GM18951 (cell line): Measurements from ENCODE around the gene SPATA25.
A peak's percentile ranks its signal among the peaks of the same experiment; 100 is the strongest.

Source experiments
- POLR2A ChIP-seq: IDR thresholded peaks from 4 replicates; pipeline ENCODE4 v1.6.1; 2011; ENCODE audit warnings: mild to moderate bottlenecking; ENCODE audit not compliant: insufficient read length, insufficient read depth; ENCODE audit errors: extremely low read depth
- in situ Hi-C: fragments of 300-500 bp; cut with MboI; formaldehyde crosslinking; loops from one replicate; pipeline ENCODE4 v1.12.0; 2022; ENCODE audit warnings: low sequenced_read_pairs, mixed read lengths, inconsistent platforms; ENCODE audit not compliant: unreplicated experiment

Gene SPATA25

DNA sequence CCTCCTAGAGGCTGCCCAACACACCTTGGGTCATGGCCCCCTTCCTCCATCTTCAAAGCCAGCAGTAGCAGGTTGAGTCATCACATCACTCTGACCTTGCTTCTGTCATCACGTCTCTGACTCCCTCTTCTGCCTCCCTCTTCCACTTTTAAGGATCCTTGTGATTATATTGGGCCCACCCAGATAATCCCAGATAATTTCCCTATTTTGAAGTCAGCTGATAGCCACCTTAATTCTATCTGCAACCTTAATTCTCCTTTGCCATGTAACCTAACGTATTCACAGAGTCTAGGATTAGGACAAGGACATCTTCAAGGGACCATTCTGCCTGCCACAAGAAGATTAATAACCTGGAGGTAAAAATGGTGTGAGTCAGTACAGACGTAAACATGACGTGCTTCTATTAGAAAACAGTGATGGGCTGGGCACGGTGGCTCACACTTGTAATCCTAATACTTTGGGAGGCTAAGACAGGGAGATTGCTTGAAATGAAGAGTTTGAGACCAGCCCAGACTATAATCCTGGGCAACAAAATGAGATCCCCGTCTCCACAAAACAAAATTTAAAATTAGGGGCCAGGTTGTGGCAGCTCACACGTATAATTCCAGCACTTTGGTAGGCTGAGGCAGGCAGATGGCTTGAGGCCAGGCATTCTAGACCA, 26.7 kb downstream of the SPATA25 start:
- no peak for TF ChIP-seq POLR2A
- in situ Hi-C loops, result no loop called here

DNA sequence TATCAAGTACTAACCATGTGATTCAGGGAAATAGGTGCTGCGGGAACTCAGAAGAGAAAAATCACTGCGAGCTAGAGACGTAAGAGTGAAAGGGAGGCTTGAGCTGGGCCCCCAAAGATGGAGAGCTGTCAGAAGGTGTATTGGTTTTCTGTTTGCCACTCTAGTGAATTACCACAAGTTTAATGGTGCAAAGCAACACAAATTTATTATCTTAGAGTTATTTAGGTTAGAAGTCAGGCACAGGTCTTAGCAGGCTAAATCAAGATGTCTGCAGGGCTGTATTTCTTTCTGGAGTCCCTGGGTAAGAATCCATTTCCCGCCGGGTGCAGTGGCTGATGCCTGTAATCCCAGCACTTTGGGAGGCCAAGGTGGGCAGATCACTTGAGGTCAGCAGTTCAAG, 27.5 kb downstream of the SPATA25 start:
- in situ Hi-C loops, result no loop called here
- TF ChIP-seq POLR2A, result no peak

DNA sequence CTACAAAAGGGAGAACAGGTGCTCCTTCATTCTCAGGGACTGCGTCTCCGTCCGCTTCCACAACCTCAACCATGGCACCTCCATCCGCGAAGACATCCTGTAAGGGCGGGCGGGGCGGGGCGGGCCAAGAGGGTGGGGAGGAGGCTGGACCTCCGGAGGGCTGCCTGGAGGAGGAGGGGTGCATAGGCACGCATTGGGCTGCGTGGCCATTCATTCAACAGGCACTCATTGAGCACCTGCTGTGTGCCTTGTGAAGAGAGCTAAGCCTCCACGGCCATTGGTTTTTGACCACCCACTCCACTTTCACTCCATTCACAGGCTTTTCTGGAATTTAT, 29.6 kb downstream of the SPATA25 start:
- no peak for TF ChIP-seq POLR2A
- in situ Hi-C loops, result no loop called here

- peak; percentile 92 for TF ChIP-seq POLR2A
- in situ Hi-C loops, result no loop called here
Measured at GRCh38 chr20:45857114-45857881, 30.1 kb downstream of the SPATA25 start, which contains the start of the genes ACOT8 and ZSWIM3. ACOT8 (minus strand) TSS chr20:45857392; CDS start chr20:45857315, 77 bp downstream. ZSWIM3 (plus strand) TSS chr20:45857614; CDS start chr20:45857826, 212 bp downstream.

- no peak for TF ChIP-seq POLR2A
- in situ Hi-C loops, result no loop called here
Measured at GRCh38 chr20:45853484-45853883, 33.9 kb downstream of the SPATA25 start.

DNA sequence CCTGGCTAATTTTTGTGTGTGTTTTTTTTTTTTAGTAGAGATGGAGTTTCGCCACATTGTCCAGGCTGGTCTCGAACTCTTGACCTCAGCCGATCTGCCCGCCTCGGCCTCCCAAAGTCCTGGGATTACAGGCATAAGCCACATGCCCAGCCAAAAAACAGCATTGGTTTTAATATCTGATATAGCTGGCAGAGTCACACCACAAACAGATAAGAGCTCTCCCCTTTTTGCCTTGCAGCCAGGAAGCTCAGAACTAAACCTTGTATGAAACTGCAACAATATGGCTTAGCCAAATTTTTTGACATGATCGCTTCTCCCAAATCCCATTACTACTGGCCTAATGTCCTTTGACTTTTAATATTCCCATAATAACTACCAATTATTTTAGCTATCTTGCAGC, 35.1 kb downstream of the SPATA25 start:
- TF ChIP-seq POLR2A, result no peak
- in situ Hi-C loops, result no loop called here

DNA sequence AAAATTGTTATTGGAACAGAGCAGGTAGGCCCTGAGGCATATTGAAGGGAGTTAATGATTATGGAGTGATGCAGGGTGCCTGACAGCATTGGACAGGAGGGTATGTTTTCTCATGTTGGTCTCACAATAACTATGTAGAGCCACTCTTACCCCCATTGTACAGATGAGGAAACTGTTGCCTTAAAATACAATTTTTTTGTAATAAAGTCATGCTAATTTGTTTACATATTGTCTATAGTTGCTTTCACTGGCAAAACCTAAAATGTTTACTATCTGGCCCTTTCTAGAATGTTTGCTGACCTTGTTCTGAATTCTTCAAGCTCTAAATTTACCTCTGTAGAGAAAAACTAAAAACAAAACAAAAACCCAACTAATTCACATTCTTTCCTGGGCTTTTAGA, 35.9 kb downstream of the SPATA25 start:
- TF ChIP-seq POLR2A, result no peak
- in situ Hi-C loops, result no loop called here

DNA sequence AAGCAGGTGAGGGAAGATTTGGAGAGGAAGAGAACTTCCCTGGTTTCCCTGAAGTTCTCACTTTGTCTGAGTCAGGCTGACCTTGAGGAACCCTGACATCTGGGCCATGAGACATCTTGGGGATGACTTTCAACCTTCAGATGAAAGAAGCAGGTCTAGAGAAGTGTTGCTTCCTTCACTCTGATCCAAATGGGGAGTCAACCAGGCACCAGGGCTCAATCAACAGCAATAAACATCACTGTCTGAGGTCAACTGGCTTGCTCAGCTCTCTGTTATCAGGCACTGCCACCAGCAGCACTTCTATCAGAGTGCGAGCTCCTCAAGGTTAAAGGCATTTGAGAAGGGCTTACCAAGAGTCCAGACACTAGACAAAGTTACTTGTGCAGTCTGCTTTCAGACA, 36.5 kb downstream of the SPATA25 start:
- in situ Hi-C loops, result no loop called here

DNA sequence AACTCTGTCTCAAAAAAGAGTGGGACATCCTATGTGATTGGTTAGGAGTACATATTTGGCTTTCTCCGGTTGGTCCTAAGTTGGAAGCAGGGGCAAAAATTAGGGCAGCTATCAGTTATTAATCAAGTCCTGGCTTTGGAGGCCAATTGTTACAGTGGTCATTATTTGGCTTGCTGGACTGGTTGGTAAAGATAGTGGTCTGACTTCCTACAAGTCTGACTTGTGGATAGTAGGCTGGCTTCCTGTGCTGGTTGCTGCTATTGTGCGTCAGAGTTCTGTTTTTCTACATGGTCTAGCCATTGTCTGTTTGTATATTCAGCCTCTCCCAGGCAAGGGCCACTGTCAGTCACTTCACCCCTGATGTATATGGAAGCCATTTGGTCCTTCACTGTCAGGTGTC, 37.2 kb downstream of the SPATA25 start:
- in situ Hi-C loops, result no loop called here
- no peak for TF ChIP-seq POLR2A

More for the DNA sequence above, 36.5 kb downstream of the SPATA25 start:
- no peak for TF ChIP-seq POLR2A

DNA sequence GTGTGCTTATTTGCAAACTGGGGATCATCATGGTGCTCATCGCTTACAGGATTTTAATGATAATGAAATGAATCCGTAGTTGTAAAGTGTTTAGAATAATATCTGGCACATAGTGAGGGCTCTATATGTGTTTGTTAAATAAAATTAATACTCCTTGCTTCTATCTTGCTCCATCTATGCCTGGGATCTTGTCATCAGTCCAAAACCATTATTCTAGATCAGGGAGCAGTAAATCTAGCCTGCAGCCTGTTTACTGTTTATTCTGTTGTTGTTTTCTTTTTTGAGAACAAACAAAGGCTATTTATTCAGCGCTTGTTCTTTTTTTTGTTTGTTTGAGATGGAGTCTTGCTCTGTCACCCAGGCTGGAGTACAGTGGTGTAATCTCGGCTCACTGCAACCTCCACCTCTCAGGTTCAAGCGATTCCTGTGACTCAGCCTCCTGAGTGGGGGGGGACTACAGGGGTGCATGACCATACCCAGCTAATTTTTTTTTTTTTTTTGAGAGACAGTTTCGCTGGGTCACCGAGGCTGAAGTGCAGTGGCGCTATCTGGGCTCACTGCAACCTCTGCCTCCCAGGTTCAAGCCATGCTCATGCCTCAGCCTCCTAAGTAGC, 38.3 kb downstream of the SPATA25 start:
- in situ Hi-C loops, result no loop called here
- no peak for TF ChIP-seq POLR2A

- in situ Hi-C loops, result no loop called here
- no peak for TF ChIP-seq POLR2A
Measured at GRCh38 chr20:45848421-45848820, 39.0 kb downstream of the SPATA25 start.

DNA sequence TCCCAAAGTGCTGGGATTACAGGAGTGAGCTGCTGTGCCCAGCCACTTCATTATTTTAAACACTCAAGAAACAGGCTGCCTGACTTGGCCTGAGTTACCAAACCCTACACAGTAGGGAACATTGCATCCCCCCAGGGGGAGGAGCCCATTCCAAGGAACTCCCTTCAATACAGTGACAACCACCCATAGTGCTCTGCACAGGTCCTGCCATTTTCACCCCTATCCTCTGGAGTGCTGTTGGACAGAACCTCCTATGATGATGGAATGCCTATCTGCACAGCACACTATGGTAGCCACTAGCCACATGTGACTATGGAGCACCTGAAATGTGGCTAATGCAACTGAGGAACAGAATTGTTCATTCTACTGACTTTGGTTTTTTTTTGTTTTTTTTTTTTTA, 42.0 kb downstream of the SPATA25 start:
- in situ Hi-C loops, result no loop called here
- no peak for TF ChIP-seq POLR2A

GRCh38 chr20:45843506-45843905, 43.9 kb downstream of the SPATA25 start:
- TF ChIP-seq POLR2A, result no peak
- in situ Hi-C loops, result no loop called here
